Testis (tissue), 3 donors: Measurements from ENCODE around the gene KCNQ1. TPM values are rescaled to one million over a fixed set of nuclear protein-coding genes. Genes with fewer than 3 reads are reported as not detected.

Experiments used
- DNase-seq: peaks from one replicate; pipeline ENCODE4 v3.0.0-alpha.2; 2019
- H3K27ac ChIP-seq, 2 donors: fragments of 200-600 bp; sonication (generic); one replicate each; pipeline ENCODE4 v1.5.1; 2019
- H3K27me3 ChIP-seq: fragments of 200-600 bp; sonication (generic); one replicate; pipeline ENCODE4 v1.5.1; 2019
- H3K36me3 ChIP-seq: fragments of 200-600 bp; sonication (generic); one replicate; pipeline ENCODE4 v1.5.1; 2017; ENCODE audit warnings: low read depth; ENCODE audit errors: missing control alignments
- H3K4me1 ChIP-seq: fragments of 200-600 bp; sonication (generic); one replicate; pipeline ENCODE4 v1.5.1; 2019
- H3K4me3 ChIP-seq, 2 donors: fragments of 200-600 bp; sonication (generic); one replicate each; pipeline ENCODE4 v1.5.1; 2017 to 2019
- H3K9me3 ChIP-seq: fragments of 200-600 bp; sonication (generic); one replicate; pipeline ENCODE4 v1.5.1; 2017
- POLR2A ChIP-seq: fragments of 450-650 bp; IDR thresholded peaks from one replicate; pipeline ENCODE4 v1.6.1; 2017; ENCODE audit warnings: antibody characterized with exemption, mild to moderate bottlenecking, moderate library complexity
- WGBS, 2 donors: methylation state at CpG; one replicate each; pipeline ENCODE4 v1.1.5; 2018; 5-methylcytosine and 5-hydroxymethylcytosine counted together
- intact Hi-C: fragments of 100-400 bp; cut with DNase I; formaldehyde crosslinking; loops from one replicate; pipeline ENCODE4 v1.15.1; 2023; ENCODE audit warnings: low total_unique reads
- polyA plus RNA-seq: library from polyadenylated mRNA; stranded (reverse); fragments of 350-450 nt; fragmentation: Illumina TruSeq; extraction: RNeasy Lipid Tissue Mini Kit (QIAGEN cat#74804); gene quantifications from one replicate; pipeline ENCODE4 v1.2.3, GENCODE V29; 2014; ENCODE audit warnings: low read depth, low replicate concordance; ENCODE audit not compliant: insufficient read depth
- total RNA-seq, 2 donors: library from RNA; depleted of rRNA; stranded (reverse); fragments of >200 nt; gene quantifications; one replicate each; pipeline ENCODE4 v1.2.3, GENCODE V29; 2016
- TF ChIP-seq, protein P1 (sequence below), 3 experiments: fragments of 450-650 bp in 2 of 3; fragments of 200-600 bp in 1 of 3; sonication (generic) in 1 of 3; IDR thresholded peaks; one replicate each; pipeline ENCODE4 v1.5.1; 2016 to 2019; ENCODE audit warnings: antibody characterized with exemption in 3 of 3, mild to moderate bottlenecking in 2 of 3, moderate library complexity in 1 of 3

Gene KCNQ1
- total and polyA plus RNA-seq, 3 donors from 2014 or later = 6.0 to 24.2 (median 12.8) TPM

DNA sequence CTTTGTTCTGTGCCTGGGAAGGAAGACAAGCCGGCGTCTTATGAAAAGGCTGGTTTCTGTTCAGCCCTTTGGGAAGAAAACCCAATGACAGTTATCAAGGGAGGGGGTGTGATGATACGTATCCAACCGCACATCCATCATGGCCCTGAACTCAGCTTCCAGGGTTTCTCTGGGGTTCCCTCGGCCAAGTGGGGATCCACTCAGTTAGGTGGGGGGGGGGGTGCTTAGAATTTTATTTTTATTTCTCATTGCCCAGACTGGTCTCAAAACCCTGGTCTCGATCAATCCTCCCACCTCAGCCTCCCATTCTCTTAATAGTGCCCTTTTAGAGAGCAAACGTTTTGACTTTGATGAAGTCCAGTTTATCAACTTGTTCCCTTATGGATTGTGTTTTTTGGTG, 25.7 kb downstream of the KCNQ1 start:
- no peaks in the 10 kb centered on the region for H3K36me3 ChIP-seq
- DNase-seq = no peak
- H3K27ac ChIP-seq = no peak overlapping the region
- H3K4me1 ChIP-seq = peaks cover 7% of the 10 kb centered on the region
- H3K4me3 ChIP-seq = no peak overlapping the region
- no peaks in the 10 kb centered on the region for H3K9me3 ChIP-seq
- intact Hi-C loops = no loop called here
- H3K27me3 ChIP-seq = no peaks in the 10 kb centered on the region
- TF ChIP-seq, protein P1, sequence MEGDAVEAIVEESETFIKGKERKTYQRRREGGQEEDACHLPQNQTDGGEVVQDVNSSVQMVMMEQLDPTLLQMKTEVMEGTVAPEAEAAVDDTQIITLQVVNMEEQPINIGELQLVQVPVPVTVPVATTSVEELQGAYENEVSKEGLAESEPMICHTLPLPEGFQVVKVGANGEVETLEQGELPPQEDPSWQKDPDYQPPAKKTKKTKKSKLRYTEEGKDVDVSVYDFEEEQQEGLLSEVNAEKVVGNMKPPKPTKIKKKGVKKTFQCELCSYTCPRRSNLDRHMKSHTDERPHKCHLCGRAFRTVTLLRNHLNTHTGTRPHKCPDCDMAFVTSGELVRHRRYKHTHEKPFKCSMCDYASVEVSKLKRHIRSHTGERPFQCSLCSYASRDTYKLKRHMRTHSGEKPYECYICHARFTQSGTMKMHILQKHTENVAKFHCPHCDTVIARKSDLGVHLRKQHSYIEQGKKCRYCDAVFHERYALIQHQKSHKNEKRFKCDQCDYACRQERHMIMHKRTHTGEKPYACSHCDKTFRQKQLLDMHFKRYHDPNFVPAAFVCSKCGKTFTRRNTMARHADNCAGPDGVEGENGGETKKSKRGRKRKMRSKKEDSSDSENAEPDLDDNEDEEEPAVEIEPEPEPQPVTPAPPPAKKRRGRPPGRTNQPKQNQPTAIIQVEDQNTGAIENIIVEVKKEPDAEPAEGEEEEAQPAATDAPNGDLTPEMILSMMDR (IDR thresholded peaks at IDR 0.05) = no peak
- TF ChIP-seq POLR2A = no peak
- 43 to 55% methylated on average over 6 to 7 of the region's 7 CpGs for WGBS, 2 donors

DNA sequence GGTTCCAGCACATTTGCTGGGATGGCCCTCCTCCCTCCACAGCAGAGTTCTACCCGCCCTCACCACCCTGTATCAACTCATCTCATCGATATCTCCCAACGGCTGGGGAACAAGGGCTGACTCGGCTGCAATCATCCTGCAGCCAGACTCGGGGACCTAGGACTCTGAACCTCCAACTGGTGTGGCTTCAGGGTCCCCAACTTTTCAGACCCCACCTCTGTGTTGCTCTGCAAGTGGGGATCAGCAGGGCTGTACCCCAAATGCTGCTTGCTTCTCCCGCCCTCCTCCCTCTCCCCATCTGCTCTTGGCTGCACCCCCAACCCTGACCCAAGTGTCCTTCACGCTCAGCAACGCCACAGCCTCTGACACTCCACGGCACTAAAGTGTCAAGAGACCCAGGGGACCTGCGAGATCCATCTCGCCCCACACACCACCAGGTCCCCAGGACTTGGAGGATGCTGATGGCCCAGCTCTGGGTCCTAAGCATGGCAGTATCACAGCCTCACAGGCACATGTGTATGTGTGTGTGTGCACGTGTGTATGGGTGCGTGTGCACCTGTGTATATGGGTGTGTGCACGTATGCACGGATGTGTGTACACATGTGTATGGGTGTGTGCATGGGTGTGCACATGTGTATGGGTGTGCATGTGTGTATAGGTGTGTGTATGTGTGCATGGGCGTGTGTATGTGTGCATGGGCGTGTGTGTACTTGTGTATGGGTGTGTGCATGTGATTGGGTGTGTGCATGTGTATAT, 26.4 kb downstream of the KCNQ1 start:
- Histone ChIP-seq H3K9me3 (no peaks in the 10 kb centered on the region), H3K4me1 (no peaks in the 10 kb centered on the region)

DNA sequence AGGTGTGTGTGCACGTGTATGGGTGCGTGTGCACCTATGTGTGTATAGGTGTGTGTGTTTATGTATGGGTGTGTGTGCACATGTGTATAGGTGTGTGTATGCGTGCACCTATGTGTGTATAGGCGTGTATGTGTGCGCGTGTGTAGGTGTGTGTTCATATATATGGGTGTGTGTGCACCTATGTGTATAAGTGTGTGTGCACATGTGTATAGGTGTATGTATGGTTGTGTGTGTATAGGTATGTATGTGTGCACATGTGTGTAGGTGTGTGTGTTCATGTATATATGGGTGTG, 26.9 kb downstream of the KCNQ1 start:
- TF ChIP-seq, protein P1 (IDR thresholded peaks at IDR 0.05) = no peak
- no peak for TF ChIP-seq POLR2A
- intact Hi-C loops = no loop called here
- no peak overlapping the region for H3K4me3 ChIP-seq
- no peaks in the 10 kb centered on the region for H3K9me3 ChIP-seq
- H3K27me3 ChIP-seq = no peaks in the 10 kb centered on the region
- H3K36me3 ChIP-seq = no peaks in the 10 kb centered on the region
- no peaks in the 10 kb centered on the region for H3K4me1 ChIP-seq
- WGBS, 2 donors = 80 to 85% methylated on average over 6 of the region's 6 CpGs
- no peak overlapping the region for H3K27ac ChIP-seq
- DNase-seq = no peak

More for the DNA sequence above, 26.4 kb downstream of the KCNQ1 start:
- WGBS, 2 donors = 62 to 65% methylated on average over 10 to 17 of the region's 17 CpGs
- no peaks in the 10 kb centered on the region for H3K27me3 ChIP-seq
- no peak overlapping the region for H3K27ac ChIP-seq
- TF ChIP-seq, protein P1 (IDR thresholded peaks at IDR 0.05) = no peak
- TF ChIP-seq POLR2A = no peak
- no peaks in the 10 kb centered on the region for H3K36me3 ChIP-seq
- no peak overlapping the region for H3K4me3 ChIP-seq
- intact Hi-C loops = no loop called here
- no peak for DNase-seq

DNA sequence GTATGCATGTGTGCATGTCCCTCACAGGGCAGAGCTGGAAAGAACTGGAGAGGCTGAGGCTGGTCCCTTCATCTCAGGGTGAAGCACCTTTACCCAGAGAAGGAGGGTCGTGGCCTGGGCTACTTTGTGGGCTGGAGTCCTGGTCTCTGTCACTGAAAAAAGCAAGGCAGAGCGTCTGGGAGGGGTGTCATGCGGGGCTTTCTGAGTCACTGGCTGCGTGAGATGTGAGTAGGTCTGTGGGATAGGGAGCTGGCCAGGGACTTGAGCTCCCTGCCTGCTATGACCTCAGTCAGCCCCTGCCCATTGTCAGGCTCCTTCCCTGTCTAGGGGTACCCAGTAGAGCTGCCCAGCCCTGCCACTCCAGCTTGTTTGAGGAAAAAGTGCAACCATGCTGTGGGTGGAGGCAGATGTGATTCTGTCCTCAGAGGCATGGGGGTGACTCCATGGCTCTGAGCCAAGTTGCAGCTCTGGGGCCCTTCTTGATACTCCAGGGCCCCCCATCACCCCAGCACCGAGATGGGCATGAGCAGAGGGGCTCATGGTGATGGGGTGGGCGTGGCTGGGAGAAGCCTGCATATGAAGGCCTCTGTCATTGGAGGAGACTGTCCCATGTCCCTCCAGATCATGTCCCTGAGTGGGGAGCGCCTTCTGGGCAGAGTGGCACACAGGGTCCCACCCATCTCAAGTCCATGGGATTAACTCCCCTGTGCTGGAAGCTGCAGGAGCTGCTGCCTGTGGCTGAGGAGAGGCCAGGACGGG, 27.8 kb downstream of the KCNQ1 start:
- no peaks in the 10 kb centered on the region for H3K27me3 ChIP-seq
- H3K36me3 ChIP-seq = no peaks in the 10 kb centered on the region
- no peak overlapping the region for H3K4me3 ChIP-seq
- H3K27ac ChIP-seq = no peak overlapping the region
- intact Hi-C loops = no loop called here
- H3K4me1 ChIP-seq = no peaks in the 10 kb centered on the region
- TF ChIP-seq, protein P1 (IDR thresholded peaks at IDR 0.05) = no peak
- no peak for TF ChIP-seq POLR2A
- 60 to 87% methylated on average over 5 to 8 of the region's 8 CpGs for WGBS, 2 donors
- no peaks in the 10 kb centered on the region for H3K9me3 ChIP-seq
- DNase-seq = no peak
